ENCODE measurements around the gene YOD1. TPM values are rescaled to one million over a fixed set of nuclear protein-coding genes. Genes with fewer than 3 reads are reported as not detected.

The YOD1 gene
- total RNA-seq, 1 donor from 2014 or later: 27.8 TPM

GRCh38 chr1:207006914-207007313 lies 44.1 kb downstream of the YOD1 start:
- DNase-seq: no peak

- no peak for DNase-seq
Observed at GRCh38 chr1:207006083-207006482, 44.9 kb downstream of the YOD1 start.

GRCh38 chr1:207004931-207005830 lies 45.8 kb downstream of the YOD1 start:
- DNase-seq: no peak

- DNase-seq: no peak
Observed at GRCh38 chr1:207003210-207003609, 47.8 kb downstream of the YOD1 start.

- DNase-seq: no peak
Observed at GRCh38 chr1:207002724-207003146, 48.3 kb downstream of the YOD1 start.

- no peak for DNase-seq
Observed at GRCh38 chr1:207001492-207002245, 49.3 kb downstream of the YOD1 start.

GRCh38 chr1:207000651-207001291 lies 50.2 kb downstream of the YOD1 start:
- no peak for DNase-seq

- no peak for DNase-seq
Observed at GRCh38 chr1:206998816-206999215, 52.2 kb downstream of the YOD1 start.

Other genes starting within 250 kb of the YOD1 start
- gene IL20, start 185.6 kb downstream of the YOD1 start, total RNA-seq: 0.59 TPM
- not detected for gene IL24, start 153.8 kb downstream of the YOD1 start, total RNA-seq
- gene FCMR, start 129.3 kb downstream of the YOD1 start, total RNA-seq: 0.69 TPM
- not detected for gene PIGR, start 104.7 kb downstream of the YOD1 start, total RNA-seq
- not detected for gene FCAMR, start 80.7 kb downstream of the YOD1 start, total RNA-seq
- 6.4 TPM for gene C1orf116, start 18.5 kb downstream of the YOD1 start, total RNA-seq
- gene PFKFB2, start 2.1 kb upstream of the YOD1 start, total RNA-seq: 9.4 TPM
- gene C4BPB, start 37.7 kb upstream of the YOD1 start, total RNA-seq: 0.30 TPM
- gene C4BPA, start 53.0 kb upstream of the YOD1 start, total RNA-seq: 0.39 TPM

Measured in skin of body (tissue), 2 donors.